Jurkat, Clone E6-1 (cell line): ENCODE results near the gene ARID3A.

Source experiments
- DNase-seq: peaks from one replicate; pipeline ENCODE4 v3.0.0-alpha.2; 2011; ENCODE audit warnings: low read depth, low spot score
- H3K4me3 ChIP-seq: 2 replicates; pipeline ENCODE4 v1.5.1; 2011; ENCODE audit warnings: mild to moderate bottlenecking, low read length, control low read depth, moderate library complexity

Gene ARID3A

GRCh38 chr19:1008268-1009040 lies 82.6 kb downstream of the ARID3A start:
- no peak overlapping the region for H3K4me3 ChIP-seq
- no peak for DNase-seq

- DNase-seq = no peak
- H3K4me3 ChIP-seq = no peak overlapping the region
These were observed 83.5 kb downstream of the ARID3A start for GRCh38 chr19:1009041-1009980.

- DNase-seq = no peak
- no peak overlapping the region for H3K4me3 ChIP-seq
These were observed 84.2 kb downstream of the ARID3A start for GRCh38 chr19:1009981-1010538.

- no peak for DNase-seq
- no peak overlapping the region for H3K4me3 ChIP-seq
These were observed 85.0 kb downstream of the ARID3A start for GRCh38 chr19:1010586-1011510.

- DNase-seq = no peak
- no peak overlapping the region for H3K4me3 ChIP-seq
These were observed 86.0 kb downstream of the ARID3A start for GRCh38 chr19:1011831-1012333.

GRCh38 chr19:1012334-1012733 lies 86.5 kb downstream of the ARID3A start:
- H3K4me3 ChIP-seq = no peak overlapping the region
- DNase-seq = no peak

GRCh38 chr19:1013218-1013617 lies 87.4 kb downstream of the ARID3A start:
- H3K4me3 ChIP-seq = no peak overlapping the region
- DNase-seq = no peak

- H3K4me3 ChIP-seq = no peak overlapping the region
- no peak for DNase-seq
These were observed 88.6 kb downstream of the ARID3A start for GRCh38 chr19:1014161-1015060.

GRCh38 chr19:1015061-1015781 lies 89.4 kb downstream of the ARID3A start:
- H3K4me3 ChIP-seq = no peak overlapping the region
- no peak for DNase-seq

- H3K4me3 ChIP-seq = no peak overlapping the region
- DNase-seq = no peak
These were observed 90.2 kb downstream of the ARID3A start for GRCh38 chr19:1015782-1016646.

GRCh38 chr19:1016647-1017114 lies 90.8 kb downstream of the ARID3A start:
- H3K4me3 ChIP-seq = no peak overlapping the region
- DNase-seq = no peak

GRCh38 chr19:1017115-1017905 lies 91.5 kb downstream of the ARID3A start:
- no peak for DNase-seq

GRCh38 chr19:1017906-1018305 lies 92.1 kb downstream of the ARID3A start:
- no peak for DNase-seq
- H3K4me3 ChIP-seq = no peak overlapping the region

More at GRCh38 chr19:1017115-1017905, 91.5 kb downstream of the ARID3A start:
- no peak overlapping the region for H3K4me3 ChIP-seq

GRCh38 chr19:1018393-1018792 lies 92.6 kb downstream of the ARID3A start:
- DNase-seq = no peak
- no peak overlapping the region for H3K4me3 ChIP-seq

- no peak for DNase-seq
- H3K4me3 ChIP-seq = peak overlapping the region; percentile 97
These were observed 93.2 kb downstream of the ARID3A start for GRCh38 chr19:1018932-1019615.
